Activated gamma-delta T cell treated with anti-CD3 and anti-CD28 coated beads, Interleukin-2, amount 50 U/mL, for 16 hours (primary cell): ENCODE results near the gene SCAMP4.

ENCODE experiments used
- DNase-seq: peaks from one replicate; pipeline ENCODE4 v3.0.0-alpha.2; 2020; ENCODE audit warnings: low read depth

SCAMP4 gene

GRCh38 chr19:1938071-1938470 is 32.9 kb downstream of the SCAMP4 start:
- no peak for DNase-seq

DNA sequence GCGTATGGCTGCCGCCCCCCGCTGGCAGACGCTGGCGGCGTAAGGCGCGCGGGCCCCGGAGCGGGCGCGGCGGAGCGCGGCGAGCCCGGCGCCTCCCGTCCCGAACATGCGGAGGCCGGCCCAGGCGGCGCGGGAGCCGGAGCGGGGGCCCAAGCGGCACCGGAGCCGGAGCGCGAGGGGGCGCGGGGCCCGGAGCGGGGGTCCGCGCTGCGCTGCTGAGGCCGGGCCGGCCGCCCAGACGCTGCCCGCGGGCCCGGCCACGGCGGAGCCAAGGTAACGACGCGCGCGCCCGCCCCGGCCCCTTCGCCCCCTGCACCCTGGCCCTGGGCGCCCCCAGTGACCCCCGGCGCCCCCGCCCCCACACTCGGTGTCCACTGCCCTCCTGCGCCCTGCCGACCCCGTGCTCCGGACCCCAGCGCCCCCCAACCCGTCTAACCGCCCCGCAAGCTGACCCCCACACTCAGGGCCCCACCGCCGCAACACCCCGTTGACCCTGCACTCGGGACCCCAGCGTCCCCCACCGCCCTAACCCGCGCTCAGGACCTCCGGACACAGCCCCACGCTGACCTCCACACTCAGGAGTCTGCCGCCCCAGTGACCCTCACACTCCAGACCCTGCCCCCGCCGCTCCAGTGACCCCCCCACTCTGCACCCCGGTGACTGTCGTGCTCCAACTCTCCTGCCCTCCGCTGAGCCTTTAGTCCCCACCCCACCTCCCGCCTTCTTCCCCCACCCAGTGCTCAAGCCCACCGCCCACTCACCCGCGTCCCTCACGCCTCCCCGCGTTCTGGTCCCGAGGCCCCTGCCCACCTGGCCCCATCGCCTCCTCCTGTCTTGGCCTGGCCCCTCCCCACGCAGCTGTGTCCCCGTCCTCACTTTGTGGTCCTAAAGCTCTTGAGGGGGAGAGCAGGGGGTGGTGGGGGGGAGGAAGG is 36.2 kb downstream of the SCAMP4 start, which contains the start of gene CSNK1G2:
Gene CSNK1G2, plus strand, starts transcription at position 27 of the 932 bp plus-strand sequence. CDS start 28,601 bp downstream, outside the sequence.
- no peak for DNase-seq

DNA sequence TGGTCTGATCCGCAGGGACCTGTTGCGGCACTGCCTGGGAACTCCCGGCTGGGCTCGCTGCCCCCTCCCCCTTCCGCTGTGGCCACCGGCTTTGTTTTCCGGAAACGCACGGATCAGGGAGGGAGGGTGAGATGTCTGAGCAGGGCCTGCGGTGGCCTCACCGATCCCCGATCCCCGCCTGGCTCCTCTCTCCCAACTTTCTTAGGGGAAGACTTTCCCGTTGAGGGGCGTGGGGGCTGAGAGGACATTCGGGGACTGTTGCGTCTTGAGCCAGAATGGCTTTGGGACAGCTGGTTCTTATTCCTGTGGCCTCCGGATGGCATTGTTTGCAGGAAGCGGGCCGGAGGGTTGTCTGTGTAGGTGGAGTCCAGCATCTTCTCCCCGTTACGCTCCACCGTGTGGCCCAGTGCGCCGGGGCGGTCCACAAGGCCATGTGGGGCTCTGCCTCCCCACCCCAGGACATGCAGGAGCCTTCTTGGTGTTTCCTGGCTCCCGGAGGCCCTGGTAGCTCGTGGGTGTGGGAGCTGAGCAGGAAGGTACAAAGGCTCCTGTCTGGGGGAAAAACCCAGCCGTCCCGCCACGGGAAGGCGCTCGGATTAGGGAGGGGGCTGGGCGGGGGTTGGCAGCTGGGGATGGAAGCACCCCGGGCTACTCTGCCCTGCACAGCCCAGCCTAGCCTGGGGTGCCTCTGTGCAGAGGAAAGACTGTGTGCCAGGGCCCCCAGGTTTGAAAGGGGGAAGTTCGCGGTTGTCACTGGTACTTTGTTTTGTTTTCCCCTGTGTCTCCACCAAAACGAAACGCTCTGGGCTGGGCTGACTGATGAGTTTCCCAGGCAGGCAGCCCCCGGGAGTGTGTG is 37.1 kb downstream of the SCAMP4 start:
- peak; percentile 67 for DNase-seq

DNA sequence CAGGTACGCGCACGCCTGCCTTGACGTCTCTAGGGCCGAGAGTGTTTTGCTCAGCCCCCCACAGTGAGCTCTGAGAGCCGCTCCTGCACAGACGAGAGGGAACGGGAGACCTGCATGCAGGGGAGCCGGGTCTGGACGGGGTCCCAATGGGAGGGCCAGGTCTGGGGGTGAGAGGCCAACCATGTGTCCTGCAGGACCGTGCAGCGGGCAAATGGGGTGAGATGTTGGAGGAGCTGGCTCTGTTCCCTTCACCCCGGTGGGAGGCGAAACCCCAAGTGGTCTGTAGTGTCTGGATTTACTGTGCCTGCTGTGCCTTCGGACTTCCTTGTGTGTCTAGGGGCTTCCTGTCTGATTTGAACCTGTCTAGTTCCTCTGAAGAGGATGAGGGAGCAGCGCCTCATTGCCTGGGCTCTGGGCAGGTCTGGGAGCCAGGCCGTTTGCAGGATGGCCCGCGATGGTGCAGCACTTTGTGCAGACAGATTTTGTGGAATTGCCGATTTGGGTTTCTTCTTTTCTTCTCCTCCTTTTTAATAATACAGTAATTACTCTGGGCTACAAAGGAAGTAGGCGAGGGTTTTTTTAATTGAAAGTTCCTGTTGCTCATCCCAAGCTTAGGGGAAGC is 37.8 kb downstream of the SCAMP4 start:
- DNase-seq: no peak

- DNase-seq: no peak
These were observed 38.5 kb downstream of the SCAMP4 start for GRCh38 chr19:1943661-1944087.

GRCh38 chr19:1944088-1944915 is 39.1 kb downstream of the SCAMP4 start:
- no peak for DNase-seq

- no peak for DNase-seq
These were observed 39.8 kb downstream of the SCAMP4 start for GRCh38 chr19:1944916-1945561.

DNA sequence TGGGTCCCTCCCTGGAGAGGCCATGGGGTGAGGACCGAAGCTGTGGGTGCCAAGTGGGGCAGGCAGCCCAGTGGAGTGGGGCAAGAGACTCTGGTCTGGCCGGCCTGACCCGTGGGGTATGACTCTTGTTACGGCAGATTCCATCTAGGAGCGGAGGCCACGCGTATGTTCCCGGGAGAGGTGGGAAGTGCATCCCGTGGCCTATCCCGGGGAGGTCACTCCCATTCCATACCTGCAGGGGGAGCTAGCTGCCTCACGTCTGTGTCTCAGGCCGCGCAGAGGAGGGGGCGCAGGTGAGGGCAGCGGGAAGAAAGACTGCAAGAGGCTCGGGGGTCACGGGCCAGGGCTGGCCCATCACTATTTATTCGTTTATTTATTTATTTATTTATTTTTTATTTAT is 40.7 kb downstream of the SCAMP4 start:
- DNase-seq: no peak

- no peak for DNase-seq
These were observed 42.5 kb downstream of the SCAMP4 start for GRCh38 chr19:1947651-1948209.

- DNase-seq: no peak
These were observed 44.3 kb downstream of the SCAMP4 start for GRCh38 chr19:1949304-1950101.

- no peak for DNase-seq
These were observed 45.4 kb downstream of the SCAMP4 start for GRCh38 chr19:1950640-1951039.

DNA sequence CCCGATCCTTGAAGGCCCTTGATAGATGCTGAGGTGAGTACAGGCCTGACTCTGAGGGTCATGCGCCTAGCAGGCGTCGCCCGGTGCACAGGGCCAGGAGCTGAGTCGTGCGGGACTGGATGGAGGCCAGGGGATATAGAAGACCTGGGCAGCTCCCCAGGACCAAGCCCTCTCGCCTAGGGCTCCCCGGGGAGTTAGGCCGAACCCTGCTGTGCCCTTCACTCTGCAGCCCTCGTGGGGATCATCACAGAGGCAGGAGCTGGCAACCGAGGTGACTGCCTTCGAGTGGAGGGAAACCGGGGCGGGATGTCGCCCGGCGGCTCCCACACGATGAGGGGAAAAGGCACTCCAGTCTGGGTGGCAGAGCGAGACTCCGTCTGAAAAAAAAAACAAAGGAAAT is 47.4 kb downstream of the SCAMP4 start:
- no peak for DNase-seq

- no peak for DNase-seq
These were observed 47.8 kb downstream of the SCAMP4 start for GRCh38 chr19:1953037-1953436.

GRCh38 chr19:1953441-1954094 is 48.4 kb downstream of the SCAMP4 start:
- DNase-seq: no peak

GRCh38 chr19:1954532-1954933 is 49.3 kb downstream of the SCAMP4 start:
- no peak for DNase-seq

GRCh38 chr19:1955171-1956121 is 50.2 kb downstream of the SCAMP4 start:
- no peak for DNase-seq

GRCh38 chr19:1956122-1956494 is 50.9 kb downstream of the SCAMP4 start:
- DNase-seq: no peak

- DNase-seq: no peak
These were observed 51.8 kb downstream of the SCAMP4 start for GRCh38 chr19:1956868-1957492.
